Measurements from ENCODE around the gene INPP5F. TPM values are rescaled to one million over a fixed set of nuclear protein-coding genes. Genes with fewer than 3 reads are reported as not detected.

INPP5F gene
- total and polyA plus RNA-seq, 2 experiments from 2014 or later = 41.4 to 86.0 TPM

GRCh38 chr10:119826771-119827170 is 100.9 kb downstream of the INPP5F start (continued):
- TF ChIP-seq CTCF (conservative IDR thresholded peaks at IDR 0.05; ENCODE audit: low read depth in 2 of 2) (no peak), ETS1 (IDR thresholded peaks at IDR 0.05) (no peak)

- Histone ChIP-seq H4K20me1 (replicated peaks; ENCODE audit: insufficient read depth) (no peaks in the 10 kb centered on the region), H3K9me2 (ENCODE audit: insufficient read depth) (no peaks in the 10 kb centered on the region), H3K4me2 (no peak overlapping the region), H3F3A (replicated peaks; ENCODE audit: low read depth) (0 out of 2 replicates have a peak, but pooled peaks cover 4% of the 10 kb centered on the region), H3K4me1 (ENCODE audit: insufficient read depth) (no peaks in the 10 kb centered on the region), H3K36me3 (ENCODE audit: insufficient read depth) (peaks cover 57% of the 10 kb centered on the region), H3K27me3 (ENCODE audit: insufficient read depth) (no peaks in the 10 kb centered on the region), H3K4me3 (no peak overlapping the region), H2AFZ (no peak overlapping the region), H3K79me2 (replicated peaks; ENCODE audit: insufficient read depth) (no peaks in the 10 kb centered on the region; the same call in 1 of the 2 replicates), H3K27ac (ENCODE audit: low read depth) (peak overlapping the region; percentile 63; the same call in 1 of the 2 replicates)
- H3K27ac Mint-ChIP-seq = peak overlapping the region; percentile 9
- H3K9me3 Mint-ChIP-seq = no peaks in the 10 kb centered on the region
- no peaks in the 10 kb centered on the region; the same call in 2 of the 3 replicates for H3K4me1 Mint-ChIP-seq
- H3K4me3 Mint-ChIP-seq = no peak overlapping the region
- DNase-seq (ENCODE audit: low spot score) (no peak), ATAC-seq (no peak)
- H3K36me3 Mint-ChIP-seq (ENCODE audit: low read depth) = peaks cover 82% of the 10 kb centered on the region
- H3K27me3 Mint-ChIP-seq (ENCODE audit: insufficient read depth, low read depth, poor library complexity) = no peaks in the 10 kb centered on the region
- no peak for TF ChIP-seq JUNB (IDR thresholded peaks at IDR 0.05; ENCODE audit: unreplicated experiment)
- no peak for TF ChIP-seq ETS1 (IDR thresholded peaks at IDR 0.05)
- TF ChIP-seq ZNF462 (CRISPR knock-in tag; IDR thresholded peaks at IDR 0.05) = no peak
- TF ChIP-seq ZNF331 (CRISPR knock-in tag; IDR thresholded peaks at IDR 0.05; ENCODE audit: low read depth) = no peak
- TF ChIP-seq ZNF114 (CRISPR knock-in tag; IDR thresholded peaks at IDR 0.05) = no peak
- no peak for TF ChIP-seq REST (IDR thresholded peaks at IDR 0.05; ENCODE audit: unreplicated experiment)
- TF ChIP-seq STAT1 (IDR thresholded peaks at IDR 0.05; ENCODE audit: unreplicated experiment) = no peak
- no peak for TF ChIP-seq CTCF (conservative IDR thresholded peaks at IDR 0.05; ENCODE audit: low read depth in 2 of 2)
Measured at GRCh38 chr10:119827430-119827829, 101.6 kb downstream of the INPP5F start.
